NCI-H1417 treated with DMSO at 0.1 percent for 48 hours (cell line): ENCODE measurements around the gene PSMD1.
"Not testable (repeated sequence)": the region's sequence is repeated elsewhere in the genome, so short reads cannot be mapped to it uniquely, and the experiment has no call there.

Experiments
- DNase-seq: peaks from one replicate; lab custom pipeline; 2025; lab: John Stamatoyannopoulos, UW

PSMD1 gene

GRCh38 chr2:231056453-231057416 lies at the start of gene PSMD1:
TSS of gene PSMD1 (plus strand) at chr2:231056867. CDS start at chr2:231057026, 159 bp downstream.
- DNase-seq = peak; percentile 46

GRCh38 chr2:231007286-231008098 lies 49.2 kb upstream of the PSMD1 start:
- DNase-seq = no peak

GRCh38 chr2:231008131-231008530 lies 48.5 kb upstream of the PSMD1 start:
- no peak for DNase-seq

GRCh38 chr2:231009236-231009919 lies 47.3 kb upstream of the PSMD1 start:
- DNase-seq = no peak

GRCh38 chr2:231010201-231010730 lies 46.4 kb upstream of the PSMD1 start:
- DNase-seq = no peak

- DNase-seq = no peak
These were observed 45.1 kb upstream of the PSMD1 start for GRCh38 chr2:231011526-231011925.

GRCh38 chr2:231012463-231012862 lies 44.2 kb upstream of the PSMD1 start:
- no peak for DNase-seq

- DNase-seq = no peak
These were observed 42.8 kb upstream of the PSMD1 start for GRCh38 chr2:231013820-231014219.

- DNase-seq = no peak
These were observed 41.2 kb upstream of the PSMD1 start for GRCh38 chr2:231015478-231015877.

- no peak for DNase-seq
These were observed 40.7 kb upstream of the PSMD1 start for GRCh38 chr2:231015926-231016325.

- DNase-seq = no peak
These were observed 40.0 kb upstream of the PSMD1 start for GRCh38 chr2:231016566-231017230.

GRCh38 chr2:231017231-231017598 lies 39.5 kb upstream of the PSMD1 start:
- no peak for DNase-seq

GRCh38 chr2:231018184-231018583 lies 38.5 kb upstream of the PSMD1 start:
- DNase-seq = no peak

GRCh38 chr2:231025059-231025458 lies 31.6 kb upstream of the PSMD1 start:
- not testable (repeated sequence) for DNase-seq

- no peak for DNase-seq
These were observed 27.8 kb upstream of the PSMD1 start for GRCh38 chr2:231028889-231029288.

GRCh38 chr2:231029563-231029962 lies 27.1 kb upstream of the PSMD1 start:
- DNase-seq = no peak

- no peak for DNase-seq
These were observed 25.9 kb upstream of the PSMD1 start for GRCh38 chr2:231030725-231031124.

GRCh38 chr2:231032575-231033140 lies 24.0 kb upstream of the PSMD1 start:
- DNase-seq = no peak

GRCh38 chr2:231033147-231034132 lies 23.2 kb upstream of the PSMD1 start:
- DNase-seq = no peak
